ENCODE measurements around the gene COMMD7. TPM values are rescaled to one million over a fixed set of nuclear protein-coding genes. Genes with fewer than 3 reads are reported as not detected.
A peak's percentile ranks its signal among the peaks of the same experiment; 100 is the strongest.

The COMMD7 gene
- total and polyA plus RNA-seq, 9 of the 15 experiments (the other 6 are each of a cell fraction or from before 2014, with no cell fraction given) = 11.9 to 69.1 (median 34.7) TPM

- in situ Hi-C loops (cut with MboI) = loop anchor here (5.0 to 25.0 kb wide), 3 partner anchors 136 to 816 kb away; partner anchors contain the start of gene FOXS1
- Histone ChIP-seq H3K9me1 (ENCODE audit: control insufficient read depth, insufficient read depth, low read length) (no peaks in the 10 kb centered on the region), H2AFZ (ENCODE audit: low read depth, low read length) (peak overlapping the region; percentile 64), H4K20me1 (replicated peaks; ENCODE audit: control insufficient read depth, insufficient read depth, low read length) (no peaks in the 10 kb centered on the region), H3K27me3 (ENCODE audit: control insufficient read depth in 2 of 2, insufficient read depth in 2 of 2, low read length in 2 of 2) (no peaks in the 10 kb centered on the region), H3K4me2 (ENCODE audit: insufficient read depth, low read length) (peak overlapping the region; percentile 51), H3K4me1 (replicated peaks in 1 of 2; ENCODE audit: control insufficient read depth in 2 of 2, insufficient read depth in 2 of 2, low read length in 2 of 2) (peaks cover 34 to 41% of the 10 kb centered on the region in 2 experiments), H3K36me3 (ENCODE audit: control insufficient read depth, insufficient read depth, low read length) (no peaks in the 10 kb centered on the region), H3K27ac (ENCODE audit: extremely low read depth, low read depth, low read length) (no peak overlapping the region), H3K79me2 (ENCODE audit: control insufficient read depth, insufficient read depth, low read length) (no peaks in the 10 kb centered on the region; the same call in 2 of the 3 replicates), H3K4me3 (no peak overlapping the region), H3K9me3 (replicated peaks; ENCODE audit: control insufficient read depth, insufficient read depth, low read depth, low read length) (no peaks in the 10 kb centered on the region; the same call in 1 of the 2 replicates), H3K9ac (ENCODE audit: insufficient read depth in 1 of 2, low read depth in 2 of 2, low read length in 2 of 2) (peak overlapping the region in 1 of 2 experiments; percentile 46; a peak in 2 of 4 replicates)
- intact Hi-C loops (cut with micrococcal nuclease) = loop anchor here (1.0 to 10.0 kb wide), 6 partner anchors 71 to 828 kb away; no protein-coding TSS in a partner anchor
- no TSS peak for BruUV-seq (replicated peaks)
- peak; percentile 87 to 92 (median 89) for DNase-seq (ENCODE audit: extremely low read depth in 1 of 4, low spot score in 3 of 4)
- ChIA-PET POLR2A (interaction anchor here (0.5 to 11.5 kb wide), 4 partner anchors 22 to 1247 kb away, joined by 3 to 110 read pairs (median 5); partner anchors contain the start of gene DEFB121), CTCF (ENCODE audit: low intra/inter-chr PET ratio) (interaction anchor here (0.5 to 6.2 kb wide), 7 partner anchors 72 to 955 kb away, joined by 3 to 85 read pairs (median 3); no protein-coding TSS in a partner anchor)
- peak; percentile 74 for FAIRE-seq
- 17% methylated on average over 8 of the region's 8 CpGs for WGBS (ENCODE audit: insufficient coverage, low coverage, missing lambda C conversion rate)
- ATAC-seq = peak; percentile 92
- TF ChIP-seq SETDB1 (IDR thresholded peaks at IDR 0.05; ENCODE audit: low read length) (no peak), GABPB1 (CRISPR knock-in tag; IDR thresholded peaks at IDR 0.05) (0 out of 2 replicates have a peak, but pooled peaks have one; percentile 47), SREBF2 (CRISPR knock-in tag; IDR thresholded peaks at IDR 0.05) (no peak), ETV1 (tag; conservative IDR thresholded peaks at IDR 0.05; ENCODE audit: low read depth) (peak; percentile 76), RB1 (IDR thresholded peaks at IDR 0.05; ENCODE audit: low read depth) (peak; percentile 73; the same call in 1 of the 2 replicates), ZNF740 (CRISPR knock-in tag; IDR thresholded peaks at IDR 0.05) (peak; percentile 17; the same call in 1 of the 2 replicates), ZNF740 (tag; IDR thresholded peaks at IDR 0.05) (no peak), PCBP1 (IDR thresholded peaks at IDR 0.05; ENCODE audit: low read depth, low read length, poor library complexity, severe bottlenecking) (no peak), PRDM10 (IDR thresholded peaks at IDR 0.05; ENCODE audit: partially characterized antibody) (no peak)
These were observed 90.3 kb downstream of the COMMD7 start for GRCh38 chr20:32652739-32653526.
